ENCODE measurements around the gene PTGER2. TPM values are rescaled to one million over a fixed set of nuclear protein-coding genes. Genes with fewer than 3 reads are reported as not detected.

The PTGER2 gene
- total RNA-seq, 1 experiment from 2014 or later, result 0.57 TPM

DNA sequence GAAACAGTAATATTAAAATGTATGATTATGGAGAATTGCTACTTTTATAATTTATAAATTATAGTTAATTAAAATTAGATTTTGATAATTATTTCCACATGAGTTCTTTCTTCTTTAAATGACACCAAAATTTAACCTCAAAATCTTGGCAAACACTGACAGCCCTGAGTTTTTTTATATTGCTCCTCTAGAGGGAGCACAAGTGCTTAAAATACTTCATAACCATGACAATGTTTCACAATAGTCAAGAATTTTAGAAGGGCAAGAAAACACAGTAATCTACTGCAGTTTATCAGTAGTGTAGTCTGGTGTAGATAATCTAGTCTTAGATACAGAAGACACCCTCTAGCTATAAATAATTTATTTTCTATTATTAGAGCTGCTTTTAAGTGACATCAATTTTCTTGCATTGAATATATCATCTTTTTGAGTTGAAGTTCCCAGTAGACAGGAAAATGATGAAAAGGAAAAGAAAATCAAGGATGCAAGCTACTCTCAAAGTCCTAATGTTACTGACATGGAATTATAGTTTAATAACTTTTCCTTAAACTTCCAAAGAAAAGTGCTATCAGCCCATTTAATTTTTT lies 14.3 kb upstream of the PTGER2 start:
- no peaks in the 10 kb centered on the region for H3K9me2 ChIP-seq (ENCODE audit: insufficient read depth)
- H4K20me1 ChIP-seq (ENCODE audit: insufficient read depth), result no peaks in the 10 kb centered on the region
- no peaks in the 10 kb centered on the region for H3K79me2 ChIP-seq (ENCODE audit: insufficient read depth, low read length)
- H3K9ac ChIP-seq (ENCODE audit: low read length), result no peak overlapping the region
- H3K4me1 ChIP-seq (ENCODE audit: control insufficient read depth in 1 of 2, insufficient read depth in 2 of 2, low read length in 2 of 2), result no peaks in the 10 kb centered on the region
- H3K4me2 ChIP-seq (ENCODE audit: low read length), result no peak overlapping the region
- no peak; the same call in 1 of the 2 replicates for ATAC-seq
- H3K36me3 ChIP-seq (ENCODE audit: control insufficient read depth in 1 of 2, insufficient read depth in 2 of 2, low read length in 2 of 2), result no peaks in the 10 kb centered on the region
- no peak overlapping the region for H3K27ac ChIP-seq (ENCODE audit: low read depth, low read length)
- no peak overlapping the region for H2AFZ ChIP-seq (ENCODE audit: low read depth, low read length, poor library complexity, severe bottlenecking)
- no TSS peak for BruUV-seq (replicated peaks)
- DNase-seq (ENCODE audit: low read depth, low spot score), result peak; percentile 31
- TF ChIP-seq JUND (IDR thresholded peaks at IDR 0.05) (no peak), RAD21 (IDR thresholded peaks at IDR 0.05; ENCODE audit: low read depth) (peak; percentile 71), POLR2A (IDR thresholded peaks at IDR 0.05; ENCODE audit: borderline replicate concordance, extremely low read depth, insufficient read depth, insufficient read length) (no peak), CEBPB (IDR thresholded peaks at IDR 0.05; ENCODE audit: low read depth) (peak; percentile 84; the same call in 1 of the 2 replicates)
- TF ChIP-seq, protein P1, sequence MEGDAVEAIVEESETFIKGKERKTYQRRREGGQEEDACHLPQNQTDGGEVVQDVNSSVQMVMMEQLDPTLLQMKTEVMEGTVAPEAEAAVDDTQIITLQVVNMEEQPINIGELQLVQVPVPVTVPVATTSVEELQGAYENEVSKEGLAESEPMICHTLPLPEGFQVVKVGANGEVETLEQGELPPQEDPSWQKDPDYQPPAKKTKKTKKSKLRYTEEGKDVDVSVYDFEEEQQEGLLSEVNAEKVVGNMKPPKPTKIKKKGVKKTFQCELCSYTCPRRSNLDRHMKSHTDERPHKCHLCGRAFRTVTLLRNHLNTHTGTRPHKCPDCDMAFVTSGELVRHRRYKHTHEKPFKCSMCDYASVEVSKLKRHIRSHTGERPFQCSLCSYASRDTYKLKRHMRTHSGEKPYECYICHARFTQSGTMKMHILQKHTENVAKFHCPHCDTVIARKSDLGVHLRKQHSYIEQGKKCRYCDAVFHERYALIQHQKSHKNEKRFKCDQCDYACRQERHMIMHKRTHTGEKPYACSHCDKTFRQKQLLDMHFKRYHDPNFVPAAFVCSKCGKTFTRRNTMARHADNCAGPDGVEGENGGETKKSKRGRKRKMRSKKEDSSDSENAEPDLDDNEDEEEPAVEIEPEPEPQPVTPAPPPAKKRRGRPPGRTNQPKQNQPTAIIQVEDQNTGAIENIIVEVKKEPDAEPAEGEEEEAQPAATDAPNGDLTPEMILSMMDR (IDR thresholded peaks at IDR 0.05 in 2 of 3, conservative IDR thresholded peaks at IDR 0.05 in 1 of 3; ENCODE audit: borderline replicate concordance in 1 of 3, insufficient read depth in 1 of 3, low read depth in 2 of 3, low read length in 2 of 3), result peak; percentile 56 to 65 (median 65); a peak in 5 of 6 replicates
- TF ChIP-seq, protein P2, sequence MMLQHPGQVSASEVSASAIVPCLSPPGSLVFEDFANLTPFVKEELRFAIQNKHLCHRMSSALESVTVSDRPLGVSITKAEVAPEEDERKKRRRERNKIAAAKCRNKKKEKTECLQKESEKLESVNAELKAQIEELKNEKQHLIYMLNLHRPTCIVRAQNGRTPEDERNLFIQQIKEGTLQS (IDR thresholded peaks at IDR 0.05), result no peak
- CTCF ChIA-PET, result interaction anchor here (1.0 to 1.4 kb wide), 2 partner anchors 20 to 173 kb away, joined by 3 to 5 read pairs; no protein-coding TSS in a partner anchor
- no peaks in the 10 kb centered on the region for H3K9me3 ChIP-seq (ENCODE audit: control insufficient read depth in 1 of 2, insufficient read depth in 1 of 2, low read depth in 1 of 2, low read length in 2 of 2)
- RAD21 ChIA-PET (ENCODE audit: low non-redundant PET in 1 of 2, low total read pairs in 2 of 2, uncharacterized antibody in 2 of 2, unreplicated experiment in 2 of 2), result no interaction called here
- intact Hi-C loops (cut with micrococcal nuclease), result loop anchor here (1.0 to 10.0 kb wide), 4 partner anchors 175 to 1005 kb away; no protein-coding TSS in a partner anchor
- POLR2A ChIA-PET, result no interaction called here
- H3K4me3 ChIP-seq (replicated peaks in 1 of 2; ENCODE audit: low read depth in 1 of 2, low read length in 2 of 2), result no peak overlapping the region
- no peaks in the 10 kb centered on the region for H3K27me3 ChIP-seq (ENCODE audit: insufficient read depth, low read length)

DNA sequence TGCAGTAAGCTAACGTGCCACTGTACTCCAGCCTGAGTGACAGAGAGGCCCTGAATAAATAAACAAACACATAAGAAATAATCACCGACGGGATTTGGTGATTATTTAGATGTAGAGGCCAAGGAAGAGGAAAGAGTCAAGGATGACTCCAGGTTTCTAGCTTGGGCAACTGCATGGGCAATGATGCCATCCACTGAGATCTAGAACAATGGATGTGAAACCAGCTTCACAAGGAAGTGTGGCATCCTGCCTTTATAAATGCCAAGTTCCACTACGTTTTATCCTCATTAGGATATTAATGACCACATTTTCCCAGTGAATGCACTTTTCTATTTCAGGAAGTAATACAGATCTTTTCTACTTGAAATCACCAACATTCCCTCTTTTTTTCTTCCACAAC lies 10.9 kb upstream of the PTGER2 start:
- Histone ChIP-seq H2AFZ (ENCODE audit: low read depth, low read length, poor library complexity, severe bottlenecking) (no peak overlapping the region), H3K4me3 (replicated peaks in 1 of 2; ENCODE audit: low read depth in 1 of 2, low read length in 2 of 2) (no peak overlapping the region), H3K79me2 (ENCODE audit: insufficient read depth, low read length) (no peaks in the 10 kb centered on the region), H3K9me2 (ENCODE audit: insufficient read depth) (no peaks in the 10 kb centered on the region), H4K20me1 (ENCODE audit: insufficient read depth) (no peaks in the 10 kb centered on the region), H3K9me3 (ENCODE audit: control insufficient read depth in 1 of 2, insufficient read depth in 1 of 2, low read depth in 1 of 2, low read length in 2 of 2) (no peaks in the 10 kb centered on the region), H3K27me3 (ENCODE audit: insufficient read depth, low read length) (no peaks in the 10 kb centered on the region), H3K36me3 (ENCODE audit: control insufficient read depth in 1 of 2, insufficient read depth in 2 of 2, low read length in 2 of 2) (no peaks in the 10 kb centered on the region), H3K27ac (ENCODE audit: low read depth, low read length) (no peak overlapping the region), H3K9ac (ENCODE audit: low read length) (no peak overlapping the region), H3K4me1 (ENCODE audit: control insufficient read depth in 1 of 2, insufficient read depth in 2 of 2, low read length in 2 of 2) (no peaks in the 10 kb centered on the region), H3K4me2 (ENCODE audit: low read length) (no peak overlapping the region)
- DNase-seq (ENCODE audit: low read depth, low spot score) (no peak), ATAC-seq (no peak)
- ChIA-PET CTCF (no interaction called here), POLR2A (no interaction called here), RAD21 (ENCODE audit: low non-redundant PET in 1 of 2, low total read pairs in 2 of 2, uncharacterized antibody in 2 of 2, unreplicated experiment in 2 of 2) (no interaction called here)
- intact Hi-C loops (cut with micrococcal nuclease), result loop anchor here (10.0 kb wide), 1 partner anchor 1002 kb away; no protein-coding TSS in a partner anchor
- no TSS peak for BruUV-seq (replicated peaks)
- no peak for TF ChIP-seq ELF1 (IDR thresholded peaks at IDR 0.05; ENCODE audit: borderline replicate concordance, low read depth)
- TF ChIP-seq YY1 (IDR thresholded peaks at IDR 0.05; ENCODE audit: extremely low read depth, insufficient replicate concordance, low read depth, low read length), result no peak
- TF ChIP-seq ZFX (IDR thresholded peaks at IDR 0.05), result no peak
- TF ChIP-seq, protein P3, sequence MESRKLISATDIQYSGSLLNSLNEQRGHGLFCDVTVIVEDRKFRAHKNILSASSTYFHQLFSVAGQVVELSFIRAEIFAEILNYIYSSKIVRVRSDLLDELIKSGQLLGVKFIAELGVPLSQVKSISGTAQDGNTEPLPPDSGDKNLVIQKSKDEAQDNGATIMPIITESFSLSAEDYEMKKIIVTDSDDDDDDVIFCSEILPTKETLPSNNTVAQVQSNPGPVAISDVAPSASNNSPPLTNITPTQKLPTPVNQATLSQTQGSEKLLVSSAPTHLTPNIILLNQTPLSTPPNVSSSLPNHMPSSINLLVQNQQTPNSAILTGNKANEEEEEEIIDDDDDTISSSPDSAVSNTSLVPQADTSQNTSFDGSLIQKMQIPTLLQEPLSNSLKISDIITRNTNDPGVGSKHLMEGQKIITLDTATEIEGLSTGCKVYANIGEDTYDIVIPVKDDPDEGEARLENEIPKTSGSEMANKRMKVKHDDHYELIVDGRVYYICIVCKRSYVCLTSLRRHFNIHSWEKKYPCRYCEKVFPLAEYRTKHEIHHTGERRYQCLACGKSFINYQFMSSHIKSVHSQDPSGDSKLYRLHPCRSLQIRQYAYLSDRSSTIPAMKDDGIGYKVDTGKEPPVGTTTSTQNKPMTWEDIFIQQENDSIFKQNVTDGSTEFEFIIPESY (IDR thresholded peaks at IDR 0.05; ENCODE audit: extremely low read depth, insufficient replicate concordance, low read length), result no peak
- no peak for TF ChIP-seq ZNF274 (IDR thresholded peaks at IDR 0.05; ENCODE audit: low read depth, low read length)
- no peak for TF ChIP-seq TCF7L2 (IDR thresholded peaks at IDR 0.05; ENCODE audit: borderline replicate concordance, extremely low read depth, insufficient read depth, insufficient read length)
- no peak for TF ChIP-seq JUND (IDR thresholded peaks at IDR 0.05)
- TF ChIP-seq, protein P1 (IDR thresholded peaks at IDR 0.05 in 2 of 3, conservative IDR thresholded peaks at IDR 0.05 in 1 of 3; ENCODE audit: borderline replicate concordance in 1 of 3, insufficient read depth in 1 of 3, low read depth in 2 of 3, low read length in 2 of 3), result no peak
